ENCODE data around the gene KRTCAP2. TPM values are rescaled to one million over a fixed set of nuclear protein-coding genes. Genes with fewer than 3 reads are reported as not detected.

Gene KRTCAP2
- total and polyA plus RNA-seq, 4 donors = 49.8 to 224 (median 99.8) TPM

DNA sequence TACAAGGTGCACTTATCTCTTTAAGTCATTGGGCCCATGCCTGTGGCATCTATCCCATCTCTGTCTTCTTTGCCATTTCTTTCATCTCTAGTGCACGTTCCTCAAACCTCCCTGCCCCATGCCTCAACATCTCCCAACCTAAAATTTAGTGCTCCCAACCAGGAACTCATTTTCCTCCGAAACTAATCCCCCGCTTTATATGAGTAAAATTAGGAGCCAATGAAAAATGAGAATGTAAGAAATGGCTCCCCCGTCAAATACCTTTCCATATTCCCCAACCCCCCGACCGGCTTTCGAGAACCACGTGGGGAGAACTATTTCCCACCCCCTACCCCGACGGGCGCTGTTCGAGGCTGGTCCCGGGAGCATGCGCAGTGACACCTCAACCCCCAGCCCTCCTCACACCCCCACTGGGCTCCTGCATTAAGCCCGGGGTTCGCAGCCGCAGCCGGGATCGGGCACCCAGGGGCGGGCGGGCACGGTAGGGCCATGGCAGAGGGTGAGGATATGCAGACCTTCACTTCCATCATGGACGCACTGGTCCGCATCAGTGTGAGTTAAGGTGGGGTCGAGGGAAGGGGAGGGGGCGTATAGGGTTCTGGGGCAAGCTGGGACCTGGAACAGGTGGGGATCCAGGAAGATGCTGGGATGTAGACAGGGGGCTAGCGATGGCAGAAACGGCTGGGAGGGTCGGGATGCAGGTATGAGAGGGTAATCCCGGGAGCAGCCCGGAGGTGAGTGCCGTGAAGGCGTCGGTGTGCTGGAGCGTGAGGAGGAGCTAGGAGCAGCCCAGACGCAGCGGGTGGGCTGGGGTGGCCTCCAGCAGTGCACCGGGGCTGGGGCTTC is 597 bp upstream of the KRTCAP2 start, which contains the start of gene TRIM46:
TSS of gene TRIM46 (plus strand) at position 372 of the 846 bp plus-strand sequence. CDS start at position 490, 118 bp downstream.
- H3K9ac ChIP-seq (ENCODE audit: low read depth in 1 of 2, low read length in 2 of 2) = peak within 1 kb of the TSS; percentile 37 to 78
- peaks cover 0 to 11% (median 5%) of the 10 kb centered on the region in 4 donors for H3K36me3 ChIP-seq (ENCODE audit: control insufficient read depth in 4 of 4, insufficient read depth in 3 of 4, low read depth in 1 of 4, low read length in 3 of 4)
- H3K27ac ChIP-seq (ENCODE audit: low read depth in 1 of 2, low read length in 2 of 2) = peak within 1 kb of the TSS; percentile 67 to 86
- WGBS = 5% methylated on average over 38 of the region's 38 CpGs
- peaks cover 0 to 3% (median 0%) of the 10 kb centered on the region in 4 donors for H3K27me3 ChIP-seq (ENCODE audit: control insufficient read depth in 4 of 4, insufficient read depth in 4 of 4, low read length in 3 of 4)
- no peak for TF ChIP-seq SP1 (IDR thresholded peaks at IDR 0.05)
- TF ChIP-seq, protein P1, sequence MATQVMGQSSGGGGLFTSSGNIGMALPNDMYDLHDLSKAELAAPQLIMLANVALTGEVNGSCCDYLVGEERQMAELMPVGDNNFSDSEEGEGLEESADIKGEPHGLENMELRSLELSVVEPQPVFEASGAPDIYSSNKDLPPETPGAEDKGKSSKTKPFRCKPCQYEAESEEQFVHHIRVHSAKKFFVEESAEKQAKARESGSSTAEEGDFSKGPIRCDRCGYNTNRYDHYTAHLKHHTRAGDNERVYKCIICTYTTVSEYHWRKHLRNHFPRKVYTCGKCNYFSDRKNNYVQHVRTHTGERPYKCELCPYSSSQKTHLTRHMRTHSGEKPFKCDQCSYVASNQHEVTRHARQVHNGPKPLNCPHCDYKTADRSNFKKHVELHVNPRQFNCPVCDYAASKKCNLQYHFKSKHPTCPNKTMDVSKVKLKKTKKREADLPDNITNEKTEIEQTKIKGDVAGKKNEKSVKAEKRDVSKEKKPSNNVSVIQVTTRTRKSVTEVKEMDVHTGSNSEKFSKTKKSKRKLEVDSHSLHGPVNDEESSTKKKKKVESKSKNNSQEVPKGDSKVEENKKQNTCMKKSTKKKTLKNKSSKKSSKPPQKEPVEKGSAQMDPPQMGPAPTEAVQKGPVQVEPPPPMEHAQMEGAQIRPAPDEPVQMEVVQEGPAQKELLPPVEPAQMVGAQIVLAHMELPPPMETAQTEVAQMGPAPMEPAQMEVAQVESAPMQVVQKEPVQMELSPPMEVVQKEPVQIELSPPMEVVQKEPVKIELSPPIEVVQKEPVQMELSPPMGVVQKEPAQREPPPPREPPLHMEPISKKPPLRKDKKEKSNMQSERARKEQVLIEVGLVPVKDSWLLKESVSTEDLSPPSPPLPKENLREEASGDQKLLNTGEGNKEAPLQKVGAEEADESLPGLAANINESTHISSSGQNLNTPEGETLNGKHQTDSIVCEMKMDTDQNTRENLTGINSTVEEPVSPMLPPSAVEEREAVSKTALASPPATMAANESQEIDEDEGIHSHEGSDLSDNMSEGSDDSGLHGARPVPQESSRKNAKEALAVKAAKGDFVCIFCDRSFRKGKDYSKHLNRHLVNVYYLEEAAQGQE (IDR thresholded peaks at IDR 0.05) = no peak
- TF ChIP-seq FOXA1 (IDR thresholded peaks at IDR 0.05) = no peak
- no peak for TF ChIP-seq GABPA (IDR thresholded peaks at IDR 0.05 in 1 of 2, conservative IDR thresholded peaks at IDR 0.05 in 1 of 2)
- TF ChIP-seq, protein P2, sequence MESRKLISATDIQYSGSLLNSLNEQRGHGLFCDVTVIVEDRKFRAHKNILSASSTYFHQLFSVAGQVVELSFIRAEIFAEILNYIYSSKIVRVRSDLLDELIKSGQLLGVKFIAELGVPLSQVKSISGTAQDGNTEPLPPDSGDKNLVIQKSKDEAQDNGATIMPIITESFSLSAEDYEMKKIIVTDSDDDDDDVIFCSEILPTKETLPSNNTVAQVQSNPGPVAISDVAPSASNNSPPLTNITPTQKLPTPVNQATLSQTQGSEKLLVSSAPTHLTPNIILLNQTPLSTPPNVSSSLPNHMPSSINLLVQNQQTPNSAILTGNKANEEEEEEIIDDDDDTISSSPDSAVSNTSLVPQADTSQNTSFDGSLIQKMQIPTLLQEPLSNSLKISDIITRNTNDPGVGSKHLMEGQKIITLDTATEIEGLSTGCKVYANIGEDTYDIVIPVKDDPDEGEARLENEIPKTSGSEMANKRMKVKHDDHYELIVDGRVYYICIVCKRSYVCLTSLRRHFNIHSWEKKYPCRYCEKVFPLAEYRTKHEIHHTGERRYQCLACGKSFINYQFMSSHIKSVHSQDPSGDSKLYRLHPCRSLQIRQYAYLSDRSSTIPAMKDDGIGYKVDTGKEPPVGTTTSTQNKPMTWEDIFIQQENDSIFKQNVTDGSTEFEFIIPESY (IDR thresholded peaks at IDR 0.05) = no peak
- no peak for TF ChIP-seq NR2F2 (IDR thresholded peaks at IDR 0.05)
- TF ChIP-seq JUND (IDR thresholded peaks at IDR 0.05) = no peak
- TF ChIP-seq, protein P3, sequence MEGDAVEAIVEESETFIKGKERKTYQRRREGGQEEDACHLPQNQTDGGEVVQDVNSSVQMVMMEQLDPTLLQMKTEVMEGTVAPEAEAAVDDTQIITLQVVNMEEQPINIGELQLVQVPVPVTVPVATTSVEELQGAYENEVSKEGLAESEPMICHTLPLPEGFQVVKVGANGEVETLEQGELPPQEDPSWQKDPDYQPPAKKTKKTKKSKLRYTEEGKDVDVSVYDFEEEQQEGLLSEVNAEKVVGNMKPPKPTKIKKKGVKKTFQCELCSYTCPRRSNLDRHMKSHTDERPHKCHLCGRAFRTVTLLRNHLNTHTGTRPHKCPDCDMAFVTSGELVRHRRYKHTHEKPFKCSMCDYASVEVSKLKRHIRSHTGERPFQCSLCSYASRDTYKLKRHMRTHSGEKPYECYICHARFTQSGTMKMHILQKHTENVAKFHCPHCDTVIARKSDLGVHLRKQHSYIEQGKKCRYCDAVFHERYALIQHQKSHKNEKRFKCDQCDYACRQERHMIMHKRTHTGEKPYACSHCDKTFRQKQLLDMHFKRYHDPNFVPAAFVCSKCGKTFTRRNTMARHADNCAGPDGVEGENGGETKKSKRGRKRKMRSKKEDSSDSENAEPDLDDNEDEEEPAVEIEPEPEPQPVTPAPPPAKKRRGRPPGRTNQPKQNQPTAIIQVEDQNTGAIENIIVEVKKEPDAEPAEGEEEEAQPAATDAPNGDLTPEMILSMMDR (IDR thresholded peaks at IDR 0.05; ENCODE audit: low read depth, low read length, missing input control) = no peak
- no peak for TF ChIP-seq HNF4G (IDR thresholded peaks at IDR 0.05)
- no peak for TF ChIP-seq HNF4A (conservative IDR thresholded peaks at IDR 0.05)
- TF ChIP-seq, protein P4, sequence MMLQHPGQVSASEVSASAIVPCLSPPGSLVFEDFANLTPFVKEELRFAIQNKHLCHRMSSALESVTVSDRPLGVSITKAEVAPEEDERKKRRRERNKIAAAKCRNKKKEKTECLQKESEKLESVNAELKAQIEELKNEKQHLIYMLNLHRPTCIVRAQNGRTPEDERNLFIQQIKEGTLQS (IDR thresholded peaks at IDR 0.05) = no peak
- TF ChIP-seq RXRA (IDR thresholded peaks at IDR 0.05) = no peak
- TF ChIP-seq RAD21 (IDR thresholded peaks at IDR 0.05) = no peak
- TF ChIP-seq FOXA2 (IDR thresholded peaks at IDR 0.05) = no peak
- TF ChIP-seq EGR1 (IDR thresholded peaks at IDR 0.05; ENCODE audit: low read depth in 2 of 2) = no peak
- TF ChIP-seq TAF1 (conservative IDR thresholded peaks at IDR 0.05) = no peak
- no peak for TF ChIP-seq YY1 (IDR thresholded peaks at IDR 0.05)
- TF ChIP-seq, protein P5, sequence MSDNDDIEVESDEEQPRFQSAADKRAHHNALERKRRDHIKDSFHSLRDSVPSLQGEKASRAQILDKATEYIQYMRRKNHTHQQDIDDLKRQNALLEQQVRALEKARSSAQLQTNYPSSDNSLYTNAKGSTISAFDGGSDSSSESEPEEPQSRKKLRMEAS (IDR thresholded peaks at IDR 0.05) = no peak
- H3K4me3 ChIP-seq (ENCODE audit: low read depth in 1 of 3, low read length in 3 of 3) = peak within 1 kb of the TSS; percentile 69 to 92 (median 92)
- peak; percentile 35 for DNase-seq (ENCODE audit: low spot score)
- no peaks in the 10 kb centered on the region for H3K9me3 ChIP-seq (ENCODE audit: control insufficient read depth in 4 of 4, low read length in 3 of 4)
- H3K4me1 ChIP-seq (ENCODE audit: control insufficient read depth in 4 of 4, insufficient read depth in 4 of 4, low read length in 3 of 4) = peaks cover 0 to 10% (median 7%) of the 10 kb centered on the region in 4 donors
